Cardiac septum (tissue), 1 donor: Measurements from ENCODE around the gene CABP1. TPM values are rescaled to one million over a fixed set of nuclear protein-coding genes. Genes with fewer than 3 reads are reported as not detected.

Experiments used
- DNase-seq: peaks from one replicate; pipeline ENCODE4 v3.0.0-alpha.2; 2020; ENCODE audit warnings: low spot score
- intact Hi-C: fragments of 100-400 bp; cut with DNase I; formaldehyde crosslinking; loops from one replicate; pipeline ENCODE4 v1.14.0; 2022
- total RNA-seq: library from RNA; stranded (reverse); fragmentation: NEBNext Ultra II Directional; extraction: Animal tissue kit (Norgen Biotek cat#: 25700); gene quantifications from one replicate; pipeline ENCODE4 v1.2.1, GENCODE V29; 2021
- donor health status: DM: no; HTN: no; CAD: no.

The CABP1 gene
- total RNA-seq, 1 donor from 2014 or later: 2.8 TPM

- DNase-seq: no peak
- intact Hi-C loops: no loop called here
Measured at GRCh38 chr12:120630104-120630892, 10.1 kb upstream of the CABP1 start.

GRCh38 chr12:120631097-120631496 lies 9.3 kb upstream of the CABP1 start:
- intact Hi-C loops: no loop called here
- no peak for DNase-seq

GRCh38 chr12:120640861-120641833 lies 721 bp downstream of the CABP1 start:
- no peak for DNase-seq
- intact Hi-C loops: no loop called here

GRCh38 chr12:120642121-120642520 lies 1.7 kb downstream of the CABP1 start:
- intact Hi-C loops: no loop called here
- DNase-seq: no peak

GRCh38 chr12:120642826-120643225 lies 2.4 kb downstream of the CABP1 start:
- intact Hi-C loops: no loop called here
- DNase-seq: no peak

- DNase-seq: no peak
- intact Hi-C loops: no loop called here
Measured at GRCh38 chr12:120643574-120643973, 3.1 kb downstream of the CABP1 start.

- no peak for DNase-seq
- intact Hi-C loops: loop anchor here (5.0 kb wide), 2 partner anchors 64 to 326 kb away; partner anchors contain the start of gene POP5
Measured at GRCh38 chr12:120646044-120646443, 5.6 kb downstream of the CABP1 start.

GRCh38 chr12:120647375-120647755 lies 6.9 kb downstream of the CABP1 start:
- intact Hi-C loops: loop anchor here (1.0 to 5.0 kb wide), 3 partner anchors 65 to 325 kb away; partner anchors contain the start of gene POP5
- DNase-seq: no peak

GRCh38 chr12:120649442-120650232 lies 9.2 kb downstream of the CABP1 start:
- intact Hi-C loops: loop anchor here (2.0 to 5.0 kb wide), 3 partner anchors 37 to 323 kb away; partner anchors contain the start of genes MLEC and POP5
- DNase-seq: no peak

GRCh38 chr12:120650233-120650690 lies 9.8 kb downstream of the CABP1 start:
- intact Hi-C loops: no loop called here

GRCh38 chr12:120651821-120652220 lies 11.4 kb downstream of the CABP1 start:
- intact Hi-C loops: no loop called here
- no peak for DNase-seq

More at GRCh38 chr12:120650233-120650690, 9.8 kb downstream of the CABP1 start:
- DNase-seq: no peak

GRCh38 chr12:120652656-120653435 lies 12.4 kb downstream of the CABP1 start:
- DNase-seq: no peak
- intact Hi-C loops: no loop called here

GRCh38 chr12:120653611-120654010 lies 13.2 kb downstream of the CABP1 start:
- intact Hi-C loops: no loop called here
- DNase-seq: no peak

- peak; percentile 88 for DNase-seq
- intact Hi-C loops: no loop called here
Measured at GRCh38 chr12:120654656-120655055, 14.2 kb downstream of the CABP1 start.

GRCh38 chr12:120656008-120656407 lies 15.6 kb downstream of the CABP1 start:
- intact Hi-C loops: no loop called here
- no peak for DNase-seq

- DNase-seq: no peak
- intact Hi-C loops: no loop called here
Measured at GRCh38 chr12:120658286-120659150, 18.1 kb downstream of the CABP1 start.

GRCh38 chr12:120659151-120659525 lies 18.7 kb downstream of the CABP1 start:
- no peak for DNase-seq
- intact Hi-C loops: no loop called here

GRCh38 chr12:120661432-120661831 lies 21.0 kb downstream of the CABP1 start:
- intact Hi-C loops: no loop called here
- DNase-seq: no peak
